ENCODE data around the gene MLLT3. TPM values are rescaled to one million over a fixed set of nuclear protein-coding genes. Genes with fewer than 3 reads are reported as not detected.

The MLLT3 gene
- total and polyA plus RNA-seq, 8 donors: 1.8 to 10.3 (median 4.2) TPM

GRCh38 chr9:20398536-20399338, 223.6 kb downstream of the MLLT3 start:
- TF ChIP-seq CTCF (IDR thresholded peaks at IDR 0.05): no peak
- Histone ChIP-seq H3K36me3 (no peaks in the 10 kb centered on the region), H3K9me3 (no peaks in the 10 kb centered on the region), H3K4me3 (no peak overlapping the region), H3K27me3 (no peaks in the 10 kb centered on the region), H3K27ac (no peak overlapping the region), H3K4me1 (no peaks in the 10 kb centered on the region)
- DNase-seq (no peak), ATAC-seq (no peak), FAIRE-seq (no peak)
- intact Hi-C loops (cut with DNase I): no loop called here
- 80 to 84% methylated on average over 8 of the region's 8 CpGs for WGBS, 2 donors

GRCh38 chr9:20397348-20397747, 225.0 kb downstream of the MLLT3 start:
- Histone ChIP-seq H3K27ac (no peak overlapping the region), H3K4me1 (no peaks in the 10 kb centered on the region), H3K27me3 (no peaks in the 10 kb centered on the region), H3K9me3 (no peaks in the 10 kb centered on the region), H3K4me3 (no peak overlapping the region), H3K36me3 (no peaks in the 10 kb centered on the region)
- no peak for ATAC-seq
- intact Hi-C loops (cut with DNase I): no loop called here
- 84 to 88% methylated on average over 4 of the region's 4 CpGs for WGBS, 2 donors
- TF ChIP-seq CTCF (IDR thresholded peaks at IDR 0.05): no peak
- DNase-seq: no peak
- FAIRE-seq: no peak

- H3K4me1 ChIP-seq: no peaks in the 10 kb centered on the region
- no peaks in the 10 kb centered on the region for H3K9me3 ChIP-seq
- ATAC-seq (no peak), DNase-seq (no peak), FAIRE-seq (no peak)
- intact Hi-C loops (cut with DNase I): no loop called here
- 94 to 98% methylated on average over 2 of the region's 2 CpGs for WGBS, 2 donors
- TF ChIP-seq CTCF (IDR thresholded peaks at IDR 0.05): no peak
- H3K36me3 ChIP-seq: no peaks in the 10 kb centered on the region
- H3K27ac ChIP-seq: no peak overlapping the region
- no peak overlapping the region for H3K4me3 ChIP-seq
- no peaks in the 10 kb centered on the region for H3K27me3 ChIP-seq
These were observed 225.8 kb downstream of the MLLT3 start for GRCh38 chr9:20396509-20396908.

- no peak for TF ChIP-seq CTCF (IDR thresholded peaks at IDR 0.05)
- DNase-seq (no peak), ATAC-seq (no peak), FAIRE-seq (no peak)
- H3K27me3 ChIP-seq: no peaks in the 10 kb centered on the region
- H3K4me1 ChIP-seq: peaks cover 0 to 8% (median 0%) of the 10 kb centered on the region in 3 donors
- H3K4me3 ChIP-seq: no peak overlapping the region
- WGBS, 2 donors: 68 to 78% methylated on average over 2 of the region's 2 CpGs
- intact Hi-C loops (cut with DNase I): no loop called here
- no peaks in the 10 kb centered on the region for H3K36me3 ChIP-seq
- H3K27ac ChIP-seq: no peak overlapping the region
- no peaks in the 10 kb centered on the region for H3K9me3 ChIP-seq
These were observed 226.6 kb downstream of the MLLT3 start for GRCh38 chr9:20395651-20396050.

- no peaks in the 10 kb centered on the region for H3K27me3 ChIP-seq
- intact Hi-C loops (cut with DNase I): no loop called here
- H3K36me3 ChIP-seq: no peaks in the 10 kb centered on the region
- H3K4me1 ChIP-seq: peaks cover 0 to 11% (median 0%) of the 10 kb centered on the region in 3 donors
- 78 to 84% methylated on average over 5 of the region's 5 CpGs for WGBS, 2 donors
- H3K9me3 ChIP-seq: no peaks in the 10 kb centered on the region
- DNase-seq (no peak), FAIRE-seq (no peak), ATAC-seq (no peak)
- no peak overlapping the region for H3K4me3 ChIP-seq
- no peak overlapping the region for H3K27ac ChIP-seq
- no peak for TF ChIP-seq CTCF (IDR thresholded peaks at IDR 0.05)
These were observed 227.3 kb downstream of the MLLT3 start for GRCh38 chr9:20394969-20395368.

Measured in pancreas (tissue), 10 donors.